GM12878 (cell line): ENCODE measurements around the gene PFN4. TPM values are rescaled to one million over a fixed set of nuclear protein-coding genes. Genes with fewer than 3 reads are reported as not detected.

Experiments used
- EGR1 ChIP-seq, 2 experiments: IDR thresholded peaks; 1 replicate in 1 of 2; 2 replicates in 1 of 2; pipeline ENCODE4 v1.6.1; 2011 to 2012; ENCODE audit warnings: low read depth in 2 of 2, low read length in 2 of 2, borderline replicate concordance in 1 of 2, mild to moderate bottlenecking in 1 of 2, moderate library complexity in 1 of 2
- NR2F1 ChIP-seq: fragments of 450-650 bp; conservative IDR thresholded peaks from 2 replicates; pipeline ENCODE4 v1.6.1; 2017; ENCODE audit warnings: mild to moderate bottlenecking
- POLR2AphosphoS5 ChIP-seq: IDR thresholded peaks from 2 replicates; pipeline ENCODE4 v1.6.1; 2011; ENCODE audit warnings: mild to moderate bottlenecking, low read length, inconsistent platforms
- YBX1 ChIP-seq: fragments of 450-650 bp; IDR thresholded peaks from 2 replicates; pipeline ENCODE4 v1.6.1; 2016; ENCODE audit warnings: antibody characterized with exemption
- ZNF622 ChIP-seq: fragments of 450-650 bp; IDR thresholded peaks from 2 replicates; pipeline ENCODE4 v1.6.1; 2017; ENCODE audit warnings: mild to moderate bottlenecking, inconsistent platforms
- polyA plus RNA-seq, 11 experiments: library from polyadenylated mRNA; depleted of rRNA in 4 of 11; unstranded in 6 of 11; stranded (reverse) in 5 of 11; fragments of >200 nt; fragmentation: Nextera tagmentation in 4 of 11; fragmentation: Illumina TruSeq in 1 of 11; extraction: Ambion mirVana in 4 of 11; extraction: Trizol in 1 of 11; gene quantifications; 1 replicate in 1 of 11; 2 replicates in 10 of 11; pipeline versions ENCODE4 v1.2.1 to v1.2.3, GENCODE V29; 2011 to 2016; ENCODE audit warnings: inconsistent platforms in 2 of 11, missing spikeins in 2 of 11, low read depth in 1 of 11
- total RNA-seq, 4 experiments: library from RNA; depleted of rRNA in 3 of 4; stranded (reverse); fragments of >200 nt in 3 of 4; fragmentation: Illumina TruSeq in 1 of 4; extraction: Trizol in 1 of 4; gene quantifications; 2 replicates each; pipeline versions ENCODE4 v1.2.1 to v1.2.3, GENCODE V29; 2013 to 2021
- TF ChIP-seq, protein P1 (sequence below): fragments of 450-650 bp; IDR thresholded peaks from 2 replicates; pipeline ENCODE4 v1.6.1; 2017; ENCODE audit warnings: antibody characterized with exemption, mild to moderate bottlenecking, moderate library complexity
- TF ChIP-seq, protein P2 (sequence below): fragments of 450-650 bp; formaldehyde crosslinking; IDR thresholded peaks from 2 replicates; pipeline ENCODE4 v1.5.0; 2022; ENCODE audit warnings: mild to moderate bottlenecking, missing genetic modification characterization
- TF ChIP-seq, protein P3 (sequence below): fragments of 450-650 bp; IDR thresholded peaks from 2 replicates; pipeline ENCODE4 v1.6.1; 2018; ENCODE audit warnings: mild to moderate bottlenecking, low read depth, moderate library complexity; ENCODE audit not compliant: partially characterized antibody
- TF ChIP-seq, protein P4 (sequence below): fragments of 450-650 bp; IDR thresholded peaks from 2 replicates; pipeline ENCODE4 v1.6.1; 2016; ENCODE audit warnings: mild to moderate bottlenecking, moderate library complexity, borderline replicate concordance

PFN4 gene
- total and polyA plus RNA-seq, 10 of the 15 experiments (the other 5 are each of a cell fraction or from before 2014, with no cell fraction given), result 0.12 to 2.1 (median 1.0) TPM

DNA sequence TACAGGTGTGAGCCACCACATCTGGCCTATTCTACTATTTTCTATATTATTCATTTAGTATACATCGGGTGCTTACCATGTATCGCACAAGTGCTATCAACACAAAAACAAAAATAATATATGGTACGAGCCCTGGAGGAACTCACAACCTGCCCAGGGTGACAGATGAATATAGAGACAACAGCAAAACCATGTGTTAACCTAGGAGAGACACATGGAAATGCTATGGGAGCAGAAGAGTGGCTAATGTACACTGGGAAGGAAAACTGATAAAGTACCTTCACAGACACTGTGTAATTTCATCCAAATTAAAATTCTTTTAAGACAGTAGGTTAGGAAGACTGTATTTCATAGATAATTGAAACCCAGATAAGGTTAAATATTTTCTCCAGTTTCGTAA is 50.9 kb downstream of the PFN4 start (continued):
- TF ChIP-seq, protein P1, sequence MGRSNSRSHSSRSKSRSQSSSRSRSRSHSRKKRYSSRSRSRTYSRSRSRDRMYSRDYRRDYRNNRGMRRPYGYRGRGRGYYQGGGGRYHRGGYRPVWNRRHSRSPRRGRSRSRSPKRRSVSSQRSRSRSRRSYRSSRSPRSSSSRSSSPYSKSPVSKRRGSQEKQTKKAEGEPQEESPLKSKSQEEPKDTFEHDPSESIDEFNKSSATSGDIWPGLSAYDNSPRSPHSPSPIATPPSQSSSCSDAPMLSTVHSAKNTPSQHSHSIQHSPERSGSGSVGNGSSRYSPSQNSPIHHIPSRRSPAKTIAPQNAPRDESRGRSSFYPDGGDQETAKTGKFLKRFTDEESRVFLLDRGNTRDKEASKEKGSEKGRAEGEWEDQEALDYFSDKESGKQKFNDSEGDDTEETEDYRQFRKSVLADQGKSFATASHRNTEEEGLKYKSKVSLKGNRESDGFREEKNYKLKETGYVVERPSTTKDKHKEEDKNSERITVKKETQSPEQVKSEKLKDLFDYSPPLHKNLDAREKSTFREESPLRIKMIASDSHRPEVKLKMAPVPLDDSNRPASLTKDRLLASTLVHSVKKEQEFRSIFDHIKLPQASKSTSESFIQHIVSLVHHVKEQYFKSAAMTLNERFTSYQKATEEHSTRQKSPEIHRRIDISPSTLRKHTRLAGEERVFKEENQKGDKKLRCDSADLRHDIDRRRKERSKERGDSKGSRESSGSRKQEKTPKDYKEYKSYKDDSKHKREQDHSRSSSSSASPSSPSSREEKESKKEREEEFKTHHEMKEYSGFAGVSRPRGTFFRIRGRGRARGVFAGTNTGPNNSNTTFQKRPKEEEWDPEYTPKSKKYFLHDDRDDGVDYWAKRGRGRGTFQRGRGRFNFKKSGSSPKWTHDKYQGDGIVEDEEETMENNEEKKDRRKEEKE, result no peak
- no peak for TF ChIP-seq EGR1 (IDR thresholded peaks at IDR 0.05; ENCODE audit: borderline replicate concordance in 1 of 2, low read depth in 2 of 2, low read length in 2 of 2)
- TF ChIP-seq NR2F1, result no peak
- TF ChIP-seq, protein P2, sequence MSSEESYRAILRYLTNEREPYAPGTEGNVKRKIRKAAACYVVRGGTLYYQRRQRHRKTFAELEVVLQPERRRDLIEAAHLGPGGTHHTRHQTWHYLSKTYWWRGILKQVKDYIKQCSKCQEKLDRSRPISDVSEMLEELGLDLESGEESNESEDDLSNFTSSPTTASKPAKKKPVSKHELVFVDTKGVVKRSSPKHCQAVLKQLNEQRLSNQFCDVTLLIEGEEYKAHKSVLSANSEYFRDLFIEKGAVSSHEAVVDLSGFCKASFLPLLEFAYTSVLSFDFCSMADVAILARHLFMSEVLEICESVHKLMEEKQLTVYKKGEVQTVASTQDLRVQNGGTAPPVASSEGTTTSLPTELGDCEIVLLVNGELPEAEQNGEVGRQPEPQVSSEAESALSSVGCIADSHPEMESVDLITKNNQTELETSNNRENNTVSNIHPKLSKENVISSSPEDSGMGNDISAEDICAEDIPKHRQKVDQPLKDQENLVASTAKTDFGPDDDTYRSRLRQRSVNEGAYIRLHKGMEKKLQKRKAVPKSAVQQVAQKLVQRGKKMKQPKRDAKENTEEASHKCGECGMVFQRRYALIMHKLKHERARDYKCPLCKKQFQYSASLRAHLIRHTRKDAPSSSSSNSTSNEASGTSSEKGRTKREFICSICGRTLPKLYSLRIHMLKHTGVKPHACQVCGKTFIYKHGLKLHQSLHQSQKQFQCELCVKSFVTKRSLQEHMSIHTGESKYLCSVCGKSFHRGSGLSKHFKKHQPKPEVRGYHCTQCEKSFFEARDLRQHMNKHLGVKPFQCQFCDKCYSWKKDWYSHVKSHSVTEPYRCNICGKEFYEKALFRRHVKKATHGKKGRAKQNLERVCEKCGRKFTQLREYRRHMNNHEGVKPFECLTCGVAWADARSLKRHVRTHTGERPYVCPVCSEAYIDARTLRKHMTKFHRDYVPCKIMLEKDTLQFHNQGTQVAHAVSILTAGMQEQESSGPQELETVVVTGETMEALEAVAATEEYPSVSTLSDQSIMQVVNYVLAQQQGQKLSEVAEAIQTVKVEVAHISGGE (CRISPR knock-in tag), result no peak
- TF ChIP-seq, protein P3, sequence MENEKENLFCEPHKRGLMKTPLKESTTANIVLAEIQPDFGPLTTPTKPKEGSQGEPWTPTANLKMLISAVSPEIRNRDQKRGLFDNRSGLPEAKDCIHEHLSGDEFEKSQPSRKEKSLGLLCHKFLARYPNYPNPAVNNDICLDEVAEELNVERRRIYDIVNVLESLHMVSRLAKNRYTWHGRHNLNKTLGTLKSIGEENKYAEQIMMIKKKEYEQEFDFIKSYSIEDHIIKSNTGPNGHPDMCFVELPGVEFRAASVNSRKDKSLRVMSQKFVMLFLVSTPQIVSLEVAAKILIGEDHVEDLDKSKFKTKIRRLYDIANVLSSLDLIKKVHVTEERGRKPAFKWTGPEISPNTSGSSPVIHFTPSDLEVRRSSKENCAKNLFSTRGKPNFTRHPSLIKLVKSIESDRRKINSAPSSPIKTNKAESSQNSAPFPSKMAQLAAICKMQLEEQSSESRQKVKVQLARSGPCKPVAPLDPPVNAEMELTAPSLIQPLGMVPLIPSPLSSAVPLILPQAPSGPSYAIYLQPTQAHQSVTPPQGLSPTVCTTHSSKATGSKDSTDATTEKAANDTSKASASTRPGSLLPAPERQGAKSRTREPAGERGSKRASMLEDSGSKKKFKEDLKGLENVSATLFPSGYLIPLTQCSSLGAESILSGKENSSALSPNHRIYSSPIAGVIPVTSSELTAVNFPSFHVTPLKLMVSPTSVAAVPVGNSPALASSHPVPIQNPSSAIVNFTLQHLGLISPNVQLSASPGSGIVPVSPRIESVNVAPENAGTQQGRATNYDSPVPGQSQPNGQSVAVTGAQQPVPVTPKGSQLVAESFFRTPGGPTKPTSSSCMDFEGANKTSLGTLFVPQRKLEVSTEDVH, result no peak
- no peak for TF ChIP-seq ZNF622
- TF ChIP-seq YBX1, result no peak
- TF ChIP-seq POLR2AphosphoS5, result no peak
- TF ChIP-seq, protein P4, sequence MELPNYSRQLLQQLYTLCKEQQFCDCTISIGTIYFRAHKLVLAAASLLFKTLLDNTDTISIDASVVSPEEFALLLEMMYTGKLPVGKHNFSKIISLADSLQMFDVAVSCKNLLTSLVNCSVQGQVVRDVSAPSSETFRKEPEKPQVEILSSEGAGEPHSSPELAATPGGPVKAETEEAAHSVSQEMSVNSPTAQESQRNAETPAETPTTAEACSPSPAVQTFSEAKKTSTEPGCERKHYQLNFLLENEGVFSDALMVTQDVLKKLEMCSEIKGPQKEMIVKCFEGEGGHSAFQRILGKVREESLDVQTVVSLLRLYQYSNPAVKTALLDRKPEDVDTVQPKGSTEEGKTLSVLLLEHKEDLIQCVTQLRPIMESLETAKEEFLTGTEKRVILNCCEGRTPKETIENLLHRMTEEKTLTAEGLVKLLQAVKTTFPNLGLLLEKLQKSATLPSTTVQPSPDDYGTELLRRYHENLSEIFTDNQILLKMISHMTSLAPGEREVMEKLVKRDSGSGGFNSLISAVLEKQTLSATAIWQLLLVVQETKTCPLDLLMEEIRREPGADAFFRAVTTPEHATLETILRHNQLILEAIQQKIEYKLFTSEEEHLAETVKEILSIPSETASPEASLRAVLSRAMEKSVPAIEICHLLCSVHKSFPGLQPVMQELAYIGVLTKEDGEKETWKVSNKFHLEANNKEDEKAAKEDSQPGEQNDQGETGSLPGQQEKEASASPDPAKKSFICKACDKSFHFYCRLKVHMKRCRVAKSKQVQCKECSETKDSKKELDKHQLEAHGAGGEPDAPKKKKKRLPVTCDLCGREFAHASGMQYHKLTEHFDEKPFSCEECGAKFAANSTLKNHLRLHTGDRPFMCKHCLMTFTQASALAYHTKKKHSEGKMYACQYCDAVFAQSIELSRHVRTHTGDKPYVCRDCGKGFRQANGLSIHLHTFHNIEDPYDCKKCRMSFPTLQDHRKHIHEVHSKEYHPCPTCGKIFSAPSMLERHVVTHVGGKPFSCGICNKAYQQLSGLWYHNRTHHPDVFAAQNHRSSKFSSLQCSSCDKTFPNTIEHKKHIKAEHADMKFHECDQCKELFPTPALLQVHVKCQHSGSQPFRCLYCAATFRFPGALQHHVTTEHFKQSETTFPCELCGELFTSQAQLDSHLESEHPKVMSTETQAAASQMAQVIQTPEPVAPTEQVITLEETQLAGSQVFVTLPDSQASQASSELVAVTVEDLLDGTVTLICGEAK, result no peak
- TF ChIP-seq, all 136 proteins: peak for 0
